Caki2 (cell line): ENCODE measurements around the gene SPEG. TPM values are rescaled to one million over a fixed set of nuclear protein-coding genes. Genes with fewer than 3 reads are reported as not detected.
A peak's percentile ranks its signal among the peaks of the same experiment; 100 is the strongest.

Experiments
- DNase-seq: peaks from one replicate; pipeline ENCODE4 v3.0.0-alpha.2; 2015; ENCODE audit warnings: low read depth
- in situ Hi-C: cut with HindIII; loops from 2 replicates; pipeline ENCODE4 v1.10.0; 2016; ENCODE audit warnings: low sequenced_read_pairs, low pct_unique_long_range_greater_than_20kb, mixed read lengths
- total RNA-seq: library from RNA; depleted of rRNA; stranded (reverse); fragments of >200 nt; shearing (Covaris generic); gene quantifications from 2 replicates; pipeline ENCODE4 v1.2.3, GENCODE V29; 2014; ENCODE audit warnings: low replicate concordance

Gene SPEG
- total RNA-seq, 1 experiment from 2014 or later, result 8.4 TPM

GRCh38 chr2:219419331-219420197 lies 15.1 kb upstream of the SPEG start:
- in situ Hi-C loops, result no loop called here
- no peak for DNase-seq

- in situ Hi-C loops, result no loop called here
- DNase-seq, result no peak
Observed at GRCh38 chr2:219420687-219421086, 14.0 kb upstream of the SPEG start.

GRCh38 chr2:219421323-219421722 lies 13.3 kb upstream of the SPEG start:
- DNase-seq, result no peak
- in situ Hi-C loops, result no loop called here

GRCh38 chr2:219422952-219423534 lies 11.6 kb upstream of the SPEG start:
- in situ Hi-C loops, result no loop called here
- DNase-seq, result no peak

- in situ Hi-C loops, result no loop called here
- no peak for DNase-seq
Observed at GRCh38 chr2:219423652-219424377, 10.8 kb upstream of the SPEG start.

GRCh38 chr2:219425238-219426067 lies 9.2 kb upstream of the SPEG start:
- DNase-seq, result no peak
- in situ Hi-C loops, result no loop called here

GRCh38 chr2:219426068-219426443 lies 8.6 kb upstream of the SPEG start:
- in situ Hi-C loops, result no loop called here
- DNase-seq, result no peak

GRCh38 chr2:219426534-219427136 lies 8.0 kb upstream of the SPEG start:
- in situ Hi-C loops, result no loop called here
- no peak for DNase-seq

- no peak for DNase-seq
- in situ Hi-C loops, result no loop called here
Observed at GRCh38 chr2:219428469-219428868, 6.2 kb upstream of the SPEG start.

- in situ Hi-C loops, result no loop called here
- no peak for DNase-seq
Observed at GRCh38 chr2:219429958-219430606, 4.6 kb upstream of the SPEG start.

GRCh38 chr2:219430633-219431615 lies 3.7 kb upstream of the SPEG start:
- DNase-seq, result peak; percentile 22
- in situ Hi-C loops, result no loop called here

GRCh38 chr2:219433666-219434467 lies 776 bp upstream of the SPEG start:
- in situ Hi-C loops, result no loop called here
- DNase-seq, result no peak

GRCh38 chr2:219434468-219434717 lies 250 bp upstream of the SPEG start:
- in situ Hi-C loops, result no loop called here
- DNase-seq, result no peak

GRCh38 chr2:219435701-219436100 lies 1.1 kb downstream of the SPEG start:
- no peak for DNase-seq
- in situ Hi-C loops, result no loop called here

- in situ Hi-C loops, result no loop called here
Observed at GRCh38 chr2:219436491-219436890, 1.8 kb downstream of the SPEG start.

GRCh38 chr2:219437141-219437540 lies 2.5 kb downstream of the SPEG start:
- DNase-seq, result no peak
- in situ Hi-C loops, result no loop called here

More at GRCh38 chr2:219436491-219436890, 1.8 kb downstream of the SPEG start:
- no peak for DNase-seq
